Progenitor cell of endocrine pancreas (in vitro differentiated cells): ENCODE results near the gene HOXB9. TPM values are rescaled to one million over a fixed set of nuclear protein-coding genes. Genes with fewer than 3 reads are reported as not detected.

Experiments used
- DNase-seq: peaks from one replicate; pipeline ENCODE4 v3.0.0; 2021; ENCODE audit warnings: low spot score; ENCODE audit not compliant: unreplicated experiment
- H3K27ac Mint-ChIP-seq: 2 replicates; pipeline ENCODE4 v1.8.0; 2021; ENCODE audit warnings: mild to moderate bottlenecking, moderate library complexity, mixed read lengths
- H3K27me3 Mint-ChIP-seq: 2 replicates; pipeline ENCODE4 v1.8.0; 2021; ENCODE audit warnings: mixed read lengths
- H3K36me3 Mint-ChIP-seq: 2 replicates; pipeline ENCODE4 v1.8.0; 2022; ENCODE audit warnings: mixed read lengths; ENCODE audit not compliant: insufficient read depth
- H3K4me1 Mint-ChIP-seq: 2 replicates; pipeline ENCODE4 v1.8.0; 2021; ENCODE audit warnings: low read depth, mixed read lengths
- H3K4me3 Mint-ChIP-seq: 2 replicates; pipeline ENCODE4 v1.8.0; 2021; ENCODE audit warnings: low read depth, mild to moderate bottlenecking, moderate library complexity, mixed read lengths
- H3K9me3 Mint-ChIP-seq: 2 replicates; pipeline ENCODE4 v1.8.0; 2021; ENCODE audit warnings: low read depth, mixed read lengths
- total RNA-seq: library from RNA; stranded (reverse); gene quantifications from 2 replicates; pipeline ENCODE4 v1.2.1, GENCODE V29; 2021
- TF ChIP-seq, protein P1 (sequence below): fragments of 200-600 bp; sonication (generic); IDR thresholded peaks from one replicate; pipeline ENCODE4 v1.5.0; 2021; ENCODE audit warnings: antibody characterized with exemption, mild to moderate bottlenecking; ENCODE audit not compliant: unreplicated experiment

Gene HOXB9
- total RNA-seq, 1 donor from 2014 or later, result not detected

DNA sequence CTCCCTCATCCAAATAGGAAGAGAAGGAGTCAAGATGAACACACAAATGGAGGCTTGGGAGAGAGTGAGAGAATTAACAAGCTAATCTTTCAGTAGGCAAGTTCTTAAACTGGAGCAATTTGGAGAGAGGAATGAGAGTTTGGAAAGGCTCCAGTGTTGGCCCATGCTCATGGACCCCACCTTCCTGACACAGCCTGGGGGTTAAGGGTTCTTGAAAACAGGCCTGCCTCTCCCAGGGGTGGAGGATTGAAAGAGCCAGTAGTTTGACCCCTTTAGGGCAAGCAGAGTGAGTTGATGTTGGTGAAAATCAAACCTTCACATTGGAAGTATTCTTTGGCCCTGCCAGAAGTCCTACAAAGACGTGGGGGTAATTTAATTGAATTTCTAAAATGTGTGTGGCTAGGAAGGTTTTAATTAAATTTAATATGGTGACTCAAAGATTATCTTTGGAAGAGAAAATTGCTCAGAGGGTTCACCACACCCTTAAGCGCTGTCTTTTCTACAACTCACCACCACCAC, 41.9 kb downstream of the HOXB9 start:
- TF ChIP-seq, protein P1, sequence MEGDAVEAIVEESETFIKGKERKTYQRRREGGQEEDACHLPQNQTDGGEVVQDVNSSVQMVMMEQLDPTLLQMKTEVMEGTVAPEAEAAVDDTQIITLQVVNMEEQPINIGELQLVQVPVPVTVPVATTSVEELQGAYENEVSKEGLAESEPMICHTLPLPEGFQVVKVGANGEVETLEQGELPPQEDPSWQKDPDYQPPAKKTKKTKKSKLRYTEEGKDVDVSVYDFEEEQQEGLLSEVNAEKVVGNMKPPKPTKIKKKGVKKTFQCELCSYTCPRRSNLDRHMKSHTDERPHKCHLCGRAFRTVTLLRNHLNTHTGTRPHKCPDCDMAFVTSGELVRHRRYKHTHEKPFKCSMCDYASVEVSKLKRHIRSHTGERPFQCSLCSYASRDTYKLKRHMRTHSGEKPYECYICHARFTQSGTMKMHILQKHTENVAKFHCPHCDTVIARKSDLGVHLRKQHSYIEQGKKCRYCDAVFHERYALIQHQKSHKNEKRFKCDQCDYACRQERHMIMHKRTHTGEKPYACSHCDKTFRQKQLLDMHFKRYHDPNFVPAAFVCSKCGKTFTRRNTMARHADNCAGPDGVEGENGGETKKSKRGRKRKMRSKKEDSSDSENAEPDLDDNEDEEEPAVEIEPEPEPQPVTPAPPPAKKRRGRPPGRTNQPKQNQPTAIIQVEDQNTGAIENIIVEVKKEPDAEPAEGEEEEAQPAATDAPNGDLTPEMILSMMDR, result no peak
- peaks cover 100% of the 10 kb centered on the region for H3K27me3 Mint-ChIP-seq
- no peak overlapping the region for H3K4me3 Mint-ChIP-seq
- H3K36me3 Mint-ChIP-seq, result no peaks in the 10 kb centered on the region
- H3K27ac Mint-ChIP-seq, result no peak overlapping the region
- no peak for DNase-seq
- H3K4me1 Mint-ChIP-seq, result peaks cover 6% of the 10 kb centered on the region
- no peaks in the 10 kb centered on the region for H3K9me3 Mint-ChIP-seq

DNA sequence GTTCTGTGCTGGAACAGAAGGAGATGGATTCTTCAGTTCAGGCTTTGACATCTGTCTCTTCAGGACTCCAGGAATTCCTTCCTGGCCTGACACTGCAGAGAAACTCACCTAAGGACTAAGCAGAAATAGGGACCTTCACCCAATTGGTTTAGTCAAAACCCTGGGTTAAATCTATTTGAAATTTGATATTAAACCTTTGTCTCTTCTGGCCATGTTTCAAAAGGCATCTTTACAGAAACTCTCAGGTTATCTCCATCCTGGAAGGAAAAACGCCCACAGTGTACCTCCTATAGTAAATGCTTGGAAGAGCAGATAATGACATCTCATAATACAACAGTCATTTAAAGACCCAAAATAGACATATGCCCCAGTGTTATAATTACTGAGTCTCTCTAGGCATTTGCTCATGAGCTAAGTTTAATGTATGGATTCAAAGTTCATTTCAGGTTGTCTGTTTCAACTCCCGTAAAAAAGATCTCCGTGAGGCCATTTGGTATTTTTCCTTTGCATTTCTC, 42.4 kb downstream of the HOXB9 start:
- no peak for DNase-seq
- TF ChIP-seq, protein P1, result no peak
- Mint-ChIP-seq H3K4me1 (peaks cover 9% of the 10 kb centered on the region), H3K36me3 (no peaks in the 10 kb centered on the region), H3K27ac (no peak overlapping the region), H3K9me3 (no peaks in the 10 kb centered on the region), H3K27me3 (peaks cover 100% of the 10 kb centered on the region), H3K4me3 (no peak overlapping the region)

DNA sequence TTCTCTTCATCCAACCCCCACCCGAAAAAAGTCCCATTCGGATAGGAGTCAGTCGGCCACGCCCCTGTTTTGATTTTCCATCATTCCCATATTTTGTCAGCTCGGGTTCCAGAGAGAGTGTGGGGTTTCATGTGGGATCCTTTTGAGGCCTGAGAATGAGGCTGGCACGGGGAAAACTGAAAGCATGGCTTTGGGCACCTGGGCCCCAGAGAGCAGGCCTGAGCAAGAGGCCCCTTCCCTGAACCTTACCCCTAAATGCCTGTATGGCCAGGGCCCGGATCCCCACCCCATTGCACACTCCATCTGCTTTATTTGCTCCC, 43.4 kb downstream of the HOXB9 start:
- Mint-ChIP-seq H3K9me3 (no peaks in the 10 kb centered on the region), H3K4me3 (peak overlapping the region; percentile 55)

DNA sequence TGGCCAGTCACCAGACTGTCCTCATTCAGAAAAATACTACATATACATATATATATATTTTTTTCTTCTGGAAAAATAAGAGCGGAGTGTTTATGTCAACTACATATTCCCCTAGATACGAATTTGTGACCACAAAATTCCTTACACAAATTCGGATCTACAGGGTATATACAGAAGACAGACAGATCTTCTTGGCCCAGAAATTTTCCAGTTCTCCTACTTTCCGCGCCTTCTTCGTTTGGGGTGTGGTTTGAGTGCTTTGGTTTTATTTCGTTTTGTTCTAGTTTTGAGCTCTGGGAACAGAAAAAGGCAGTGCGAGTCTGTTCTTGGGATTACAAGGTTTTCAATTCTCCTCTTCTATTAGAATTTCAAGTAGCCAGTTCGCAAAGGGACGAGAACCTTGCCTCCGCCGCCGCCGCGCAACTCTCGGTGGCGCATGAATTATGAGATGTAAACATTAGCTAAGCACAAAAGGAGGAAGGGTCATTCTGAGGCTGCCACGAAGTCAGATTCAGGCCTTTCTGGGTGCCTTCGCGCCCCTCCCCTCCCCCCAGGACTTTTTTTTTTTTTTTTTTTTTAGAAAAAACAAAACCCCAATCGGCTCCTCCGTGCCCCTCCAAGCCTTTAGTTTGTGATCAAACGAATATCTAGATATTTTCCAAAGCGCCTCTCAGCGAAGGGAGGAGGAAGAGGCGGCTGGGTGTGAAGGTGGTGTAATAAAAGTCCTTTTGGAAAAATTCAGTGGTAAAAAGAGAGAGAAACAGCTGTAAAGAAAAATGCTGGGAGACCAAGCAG, 46.2 kb downstream of the HOXB9 start:
- Mint-ChIP-seq H3K4me3 (peak overlapping the region; percentile 53), H3K9me3 (no peaks in the 10 kb centered on the region), H3K27ac (peak overlapping the region; percentile 80), H3K36me3 (no peaks in the 10 kb centered on the region), H3K4me1 (peaks cover 8% of the 10 kb centered on the region), H3K27me3 (peaks cover 80% of the 10 kb centered on the region)
- no peak for DNase-seq
- TF ChIP-seq, protein P1, result no peak

More for the DNA sequence above, 43.4 kb downstream of the HOXB9 start:
- TF ChIP-seq, protein P1, result no peak
- H3K4me1 Mint-ChIP-seq, result peaks cover 11% of the 10 kb centered on the region
- H3K36me3 Mint-ChIP-seq, result no peaks in the 10 kb centered on the region
- peaks cover 97% of the 10 kb centered on the region for H3K27me3 Mint-ChIP-seq
- H3K27ac Mint-ChIP-seq, result peak overlapping the region; percentile 80
- DNase-seq, result no peak

DNA sequence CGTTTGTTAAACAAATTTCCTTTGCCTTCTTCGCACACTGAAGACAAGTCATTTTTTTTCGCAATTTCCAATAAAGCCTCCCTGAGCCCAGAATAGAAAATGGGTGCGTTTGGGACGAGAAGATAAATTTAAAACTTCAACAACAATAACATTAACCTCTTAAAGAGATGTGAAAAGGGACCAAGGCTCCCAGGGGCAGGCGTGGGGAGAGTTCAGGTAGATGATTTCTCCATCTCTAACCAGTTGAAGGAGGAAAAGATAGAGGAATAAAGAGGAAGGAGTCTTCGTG, 46.7 kb downstream of the HOXB9 start:
- no peaks in the 10 kb centered on the region for H3K9me3 Mint-ChIP-seq
- H3K4me1 Mint-ChIP-seq, result peaks cover 8% of the 10 kb centered on the region
- TF ChIP-seq, protein P1, result no peak
- H3K27ac Mint-ChIP-seq, result peak overlapping the region; percentile 78
- no peaks in the 10 kb centered on the region for H3K36me3 Mint-ChIP-seq
- H3K27me3 Mint-ChIP-seq, result peaks cover 74% of the 10 kb centered on the region
- DNase-seq, result no peak
- peak overlapping the region; percentile 62 for H3K4me3 Mint-ChIP-seq
